Measurements from ENCODE around the gene ZNF653.

GRCh38 chr19:11445141-11445540 lies 60.5 kb downstream of the ZNF653 start:
- TF ChIP-seq GATA3 (IDR thresholded peaks at IDR 0.05; ENCODE audit: low read depth, low read length) (no peak), GATA2 (IDR thresholded peaks at IDR 0.05; ENCODE audit: low read depth, low read length) (no peak)

Measured in SH-SY5Y (cell line).